SU-DHL-6 (cell line): ENCODE data around the gene SNX30.

Experiments
- H2AFZ ChIP-seq: fragments of 200-600 bp; sonication (generic); 2 replicates; pipeline ENCODE4 v1.6.1; 2014; ENCODE audit warnings: low read depth, mild to moderate bottlenecking, moderate library complexity, mixed read lengths, antibody characterized with exemption, low read length; ENCODE audit not compliant: severe bottlenecking
- H3F3A ChIP-seq: fragments of 200-600 bp; shearing (Covaris generic); 2 replicates; pipeline ENCODE4 v1.6.0; 2016; ENCODE audit warnings: antibody characterized with exemption, mild to moderate bottlenecking; ENCODE audit not compliant: insufficient read depth
- H3K27ac ChIP-seq: fragments of 200-600 bp; sonication (generic); 2 replicates; pipeline ENCODE4 v1.5.1; 2016; ENCODE audit warnings: low read depth, mild to moderate bottlenecking, low read length, moderate library complexity, mixed read lengths
- H3K27me3 ChIP-seq: fragments of 200-600 bp; sonication (generic), shearing (Covaris generic); 2 replicates; pipeline ENCODE4 v1.6.0; 2014; ENCODE audit warnings: mild to moderate bottlenecking, low read length
- H3K36me3 ChIP-seq: fragments of 200-600 bp; sonication (generic); 2 replicates; pipeline ENCODE4 v1.6.1; 2014; ENCODE audit warnings: mild to moderate bottlenecking, low read length, mixed read lengths
- H3K4me2 ChIP-seq: fragments of 300-600, 200-600 bp; shearing (Covaris generic), sonication (generic); 2 replicates; pipeline ENCODE4 v1.6.0; 2014; ENCODE audit warnings: low read length, low read depth, mild to moderate bottlenecking; ENCODE audit not compliant: poor library complexity, severe bottlenecking
- H3K4me3 ChIP-seq: fragments of 200-600 bp; sonication (generic); 2 replicates; pipeline ENCODE4 v1.5.1; 2014; ENCODE audit warnings: antibody characterized with exemption, low read length, mild to moderate bottlenecking, mixed read lengths; ENCODE audit not compliant: insufficient read depth, poor library complexity, severe bottlenecking
- H3K79me2 ChIP-seq: fragments of 200-600 bp; sonication (generic); 2 replicates; pipeline ENCODE4 v1.6.1; 2014; ENCODE audit warnings: mild to moderate bottlenecking, low read length, moderate library complexity; ENCODE audit not compliant: insufficient read depth
- H3K9ac ChIP-seq: fragments of 200-600 bp; sonication (generic); 2 replicates; pipeline ENCODE4 v1.7.0; 2014; ENCODE audit warnings: mild to moderate bottlenecking, low read length
- H3K9me2 ChIP-seq: fragments of 200-600 bp; sonication (generic); replicated peaks from 2 replicates; pipeline ENCODE4 v1.6.1; 2014; ENCODE audit warnings: low read length; ENCODE audit not compliant: insufficient read depth
- H3K9me3 ChIP-seq: fragments of 200-600 bp; sonication (generic); 2 replicates; pipeline ENCODE4 v1.6.1; 2014; ENCODE audit warnings: low read length, mixed read lengths; ENCODE audit not compliant: insufficient read depth
- H4K20me1 ChIP-seq: fragments of 200-600 bp; sonication (generic); 2 replicates; pipeline ENCODE4 v1.6.1; 2014; ENCODE audit warnings: low read depth, mild to moderate bottlenecking, antibody characterized with exemption, low read length, moderate library complexity, mixed read lengths
- CTCF ChIP-seq: fragments of 200-600 bp; sonication (generic); IDR thresholded peaks from one replicate; pipeline ENCODE4 v1.5.1; 2017; ENCODE audit warnings: antibody characterized with exemption, mild to moderate bottlenecking, low read length, moderate library complexity; ENCODE audit not compliant: insufficient read depth, poor library complexity, severe bottlenecking
- EZH2phosphoT487 ChIP-seq: fragments of 200-600 bp; sonication (generic), shearing (Covaris generic); conservative IDR thresholded peaks from 2 replicates; pipeline ENCODE4 v1.6.1; 2018; ENCODE audit warnings: mild to moderate bottlenecking, antibody characterized with exemption, low read length, moderate library complexity, mixed read lengths

Gene SNX30

GRCh38 chr9:112754578-112754977, 4.0 kb downstream of the SNX30 start:
- Histone ChIP-seq H2AFZ (no peak overlapping the region), H3K79me2 (no peaks in the 10 kb centered on the region), H3K9me3 (no peaks in the 10 kb centered on the region), H3K4me2 (no peak overlapping the region), H3K36me3 (no peaks in the 10 kb centered on the region), H3F3A (peaks cover 10% of the 10 kb centered on the region; the same call in 1 of the 2 replicates), H3K27me3 (no peaks in the 10 kb centered on the region), H3K4me3 (no peak overlapping the region), H3K9ac (no peak overlapping the region), H3K27ac (no peak overlapping the region), H3K9me2 (no peaks in the 10 kb centered on the region), H4K20me1 (no peaks in the 10 kb centered on the region)
- TF ChIP-seq EZH2phosphoT487 = no peak
- no peak for TF ChIP-seq CTCF

- TF ChIP-seq EZH2phosphoT487 (no peak), CTCF (no peak)
- Histone ChIP-seq H3K4me2 (no peak overlapping the region), H3K79me2 (no peaks in the 10 kb centered on the region), H3K27me3 (no peaks in the 10 kb centered on the region), H2AFZ (no peak overlapping the region), H3K9me2 (no peaks in the 10 kb centered on the region), H3K27ac (no peak overlapping the region), H4K20me1 (no peaks in the 10 kb centered on the region), H3F3A (peaks cover 6% of the 10 kb centered on the region; the same call in 1 of the 2 replicates), H3K36me3 (no peaks in the 10 kb centered on the region), H3K9me3 (no peaks in the 10 kb centered on the region), H3K9ac (no peak overlapping the region), H3K4me3 (no peak overlapping the region)
These were observed 4.5 kb downstream of the SNX30 start for GRCh38 chr9:112755016-112755427.

DNA sequence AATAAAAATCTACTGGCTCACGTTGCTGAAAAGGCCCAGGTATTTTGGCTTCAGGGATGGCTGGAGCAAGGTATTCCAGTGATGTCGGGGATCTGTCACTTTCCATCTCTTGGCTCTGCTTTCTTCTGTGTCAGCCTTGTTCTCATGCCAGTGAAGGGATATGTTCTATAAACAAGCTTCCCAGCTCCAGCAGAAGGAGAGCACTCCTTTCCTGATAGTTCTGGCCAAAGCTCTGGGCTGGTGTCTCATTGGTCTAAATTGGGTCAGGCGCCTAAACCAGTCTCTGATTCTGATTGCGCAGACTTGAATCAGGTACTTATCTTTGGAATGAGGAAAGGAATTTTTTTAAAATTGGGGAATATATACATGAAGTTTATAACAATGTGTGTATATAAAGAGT, 5.1 kb downstream of the SNX30 start:
- H3K9me2 ChIP-seq = no peaks in the 10 kb centered on the region
- 0 out of 2 replicates have a peak, but pooled peaks cover 4% of the 10 kb centered on the region for H3F3A ChIP-seq
- H4K20me1 ChIP-seq = no peaks in the 10 kb centered on the region
- no peaks in the 10 kb centered on the region for H3K36me3 ChIP-seq
- H2AFZ ChIP-seq = no peak overlapping the region
- H3K9me3 ChIP-seq = no peaks in the 10 kb centered on the region
- H3K4me3 ChIP-seq = no peak overlapping the region
- no peak overlapping the region for H3K9ac ChIP-seq
- H3K4me2 ChIP-seq = no peak overlapping the region
- H3K79me2 ChIP-seq = 0 out of 2 replicates have a peak, but pooled peaks cover 3% of the 10 kb centered on the region
- no peaks in the 10 kb centered on the region for H3K27me3 ChIP-seq
- H3K27ac ChIP-seq = no peak overlapping the region
- no peak for TF ChIP-seq CTCF
- no peak for TF ChIP-seq EZH2phosphoT487
